Upper lobe of left lung (tissue), 6 donors: ENCODE results near the gene TMEM107. TPM values are rescaled to one million over a fixed set of nuclear protein-coding genes. Genes with fewer than 3 reads are reported as not detected.
A peak's percentile ranks its signal among the peaks of the same experiment; 100 is the strongest.

Experiments used
- ATAC-seq, 2 donors: fragments of 200-7000 bp; cut with Tn5 transposase; one replicate each; pipeline ENCODE4 v1.9.1; 2022; ENCODE audit warnings: mild to moderate bottlenecking in 2 of 2, moderate library complexity in 2 of 2; ENCODE audit not compliant: low FRiP score in 2 of 2
- DNase-seq, 2 donors: peaks; one replicate each; pipeline ENCODE4 v3.0.0-alpha.2; 2019 to 2020
- H3K27ac ChIP-seq, 4 donors: fragments of 200-600 bp; sonication (generic); one replicate each; pipeline ENCODE4 v1.5.1; 2016 to 2019
- H3K27me3 ChIP-seq, 4 donors: fragments of 200-600 bp; sonication (generic); one replicate each; pipeline ENCODE4 v1.5.1; 2017 to 2019
- H3K36me3 ChIP-seq, 4 donors: fragments of 200-600 bp; sonication (generic); one replicate each; pipeline ENCODE4 v1.5.1; 2016 to 2019
- H3K4me1 ChIP-seq, 4 donors: fragments of 200-600 bp; sonication (generic); one replicate each; pipeline ENCODE4 v1.5.1; 2018 to 2019
- H3K4me3 ChIP-seq, 4 donors: fragments of 200-600 bp; sonication (generic); one replicate each; pipeline ENCODE4 v1.5.1; 2017 to 2019; ENCODE audit warnings: mild to moderate bottlenecking in 2 of 4, moderate library complexity in 1 of 4
- H3K9me3 ChIP-seq, 4 donors: fragments of 200-600 bp; sonication (generic); one replicate each; pipeline ENCODE4 v1.5.1; 2018 to 2019
- EP300 ChIP-seq, 4 donors: sonication (generic); formaldehyde crosslinking; IDR thresholded peaks; one replicate each; pipeline ENCODE4 v1.5.1; 2017; ENCODE audit warnings: antibody characterized with exemption in 4 of 4, control low read depth in 2 of 4
- POLR2A ChIP-seq, 4 donors: fragments of 450-650 bp; IDR thresholded peaks; one replicate each; pipeline ENCODE4 v1.5.1; 2016 to 2017; ENCODE audit warnings: antibody characterized with exemption in 4 of 4, mild to moderate bottlenecking in 2 of 4
- POLR2AphosphoS5 ChIP-seq, 2 donors: sonication (generic); formaldehyde crosslinking; IDR thresholded peaks; one replicate each; pipeline ENCODE4 v1.5.1; 2017; ENCODE audit warnings: antibody characterized with exemption in 2 of 2
- WGBS, 2 donors: methylation state at CpG; one replicate each; pipeline ENCODE4 v1.1.5; 2017 to 2018; 5-methylcytosine and 5-hydroxymethylcytosine counted together
- total RNA-seq, 6 donors: library from RNA; depleted of rRNA in 4 of 6; stranded (reverse); fragments of >200 nt in 4 of 6; gene quantifications; one replicate each; pipeline versions ENCODE4 v1.1.0 to v1.2.1, GENCODE V29; 2016 to 2021
- TF ChIP-seq, protein P1 (sequence below), 6 experiments: fragments of 450-650 bp in 4 of 6; fragments of 200-600 bp in 2 of 6; sonication (generic) in 2 of 6; IDR thresholded peaks; one replicate each; pipeline ENCODE4 v1.5.1; 2016 to 2019; ENCODE audit warnings: antibody characterized with exemption in 6 of 6
- donor health status: DM: no; HTN: no; CAD: no; lungs with moderate emphysema.
- donor health status: DM: no; HTN: yes; CAD: no; lungs with severe emphysema.

TMEM107 gene
- total RNA-seq, 6 donors from 2014 or later: 11.5 to 32.5 (median 17.3) TPM

DNA sequence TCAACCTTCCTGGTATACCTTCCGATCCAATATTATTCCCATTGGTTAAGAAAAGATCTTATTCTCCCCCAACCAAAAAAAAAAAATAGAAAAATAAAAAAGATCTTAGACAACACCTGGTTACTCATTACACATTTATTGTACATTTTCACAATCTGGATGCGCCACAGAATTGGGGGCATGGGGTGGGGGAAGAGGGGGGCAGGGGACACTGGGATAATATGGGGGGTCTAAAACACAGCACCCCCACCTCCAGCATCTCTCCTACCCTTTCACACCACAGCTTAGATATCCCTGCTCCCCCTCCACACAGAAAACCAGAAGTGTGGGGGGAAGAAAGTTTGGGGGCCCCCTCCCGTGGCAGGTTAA lies 17.2 kb downstream of the TMEM107 start:
- H3K9me3 ChIP-seq: no peaks in the 10 kb centered on the region
- no peak for DNase-seq
- H3K4me3 ChIP-seq: no peak overlapping the region
- ATAC-seq: no peak
- no peaks in the 10 kb centered on the region for H3K27me3 ChIP-seq
- H3K27ac ChIP-seq: peak overlapping the region in 3 of 4 donors; percentile 43 to 95 (median 80)
- peaks cover 4 to 31% (median 8%) of the 10 kb centered on the region in 4 donors for H3K36me3 ChIP-seq
- TF ChIP-seq, protein P1, sequence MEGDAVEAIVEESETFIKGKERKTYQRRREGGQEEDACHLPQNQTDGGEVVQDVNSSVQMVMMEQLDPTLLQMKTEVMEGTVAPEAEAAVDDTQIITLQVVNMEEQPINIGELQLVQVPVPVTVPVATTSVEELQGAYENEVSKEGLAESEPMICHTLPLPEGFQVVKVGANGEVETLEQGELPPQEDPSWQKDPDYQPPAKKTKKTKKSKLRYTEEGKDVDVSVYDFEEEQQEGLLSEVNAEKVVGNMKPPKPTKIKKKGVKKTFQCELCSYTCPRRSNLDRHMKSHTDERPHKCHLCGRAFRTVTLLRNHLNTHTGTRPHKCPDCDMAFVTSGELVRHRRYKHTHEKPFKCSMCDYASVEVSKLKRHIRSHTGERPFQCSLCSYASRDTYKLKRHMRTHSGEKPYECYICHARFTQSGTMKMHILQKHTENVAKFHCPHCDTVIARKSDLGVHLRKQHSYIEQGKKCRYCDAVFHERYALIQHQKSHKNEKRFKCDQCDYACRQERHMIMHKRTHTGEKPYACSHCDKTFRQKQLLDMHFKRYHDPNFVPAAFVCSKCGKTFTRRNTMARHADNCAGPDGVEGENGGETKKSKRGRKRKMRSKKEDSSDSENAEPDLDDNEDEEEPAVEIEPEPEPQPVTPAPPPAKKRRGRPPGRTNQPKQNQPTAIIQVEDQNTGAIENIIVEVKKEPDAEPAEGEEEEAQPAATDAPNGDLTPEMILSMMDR (IDR thresholded peaks at IDR 0.05): no peak
- TF ChIP-seq POLR2AphosphoS5 (IDR thresholded peaks at IDR 0.05) (no peak), EP300 (IDR thresholded peaks at IDR 0.05) (no peak), POLR2A (IDR thresholded peaks at IDR 0.05) (no peak)
- WGBS, 2 donors: 63 to 65% methylated on average over 3 of the region's 3 CpGs
- peaks cover 33 to 57% (median 42%) of the 10 kb centered on the region in 4 donors for H3K4me1 ChIP-seq

DNA sequence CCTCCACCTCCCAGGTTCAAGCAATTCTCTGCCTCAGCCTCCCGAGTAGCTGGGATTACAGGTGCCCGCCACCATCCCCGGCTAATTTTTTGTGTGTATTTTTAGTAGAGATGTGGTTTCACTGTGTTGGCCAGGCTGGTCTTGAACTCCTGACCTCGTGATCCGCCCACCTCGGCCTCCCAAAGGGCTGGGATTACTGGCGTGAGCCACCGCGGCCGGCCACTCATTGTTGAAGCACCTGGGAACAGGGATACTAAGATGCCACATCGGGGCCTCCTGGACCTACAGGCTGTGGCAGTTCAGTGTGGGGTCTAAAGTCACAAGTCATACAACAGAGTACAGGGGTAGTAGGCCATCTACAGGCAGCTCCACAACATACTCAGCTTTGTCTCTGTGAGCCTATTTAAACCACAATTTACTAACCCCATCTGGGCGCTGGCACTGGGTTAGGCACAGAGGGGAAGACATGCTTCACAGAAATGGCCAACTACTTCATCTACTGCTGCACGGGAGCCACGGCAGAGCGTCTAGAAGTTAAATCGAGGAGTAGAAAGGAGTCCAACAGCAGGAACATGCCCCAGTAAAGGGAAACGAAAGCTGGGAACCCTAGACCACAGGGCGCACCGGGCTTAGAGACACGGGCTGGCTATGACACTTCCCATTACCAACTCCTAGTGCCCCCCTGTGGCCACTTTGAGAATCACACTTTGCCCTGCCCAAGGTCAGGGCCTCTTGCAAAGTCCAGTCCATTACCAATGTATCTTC lies 17.7 kb downstream of the TMEM107 start:
- DNase-seq (peak; percentile 67 to 94), ATAC-seq (peak; percentile 23 to 28)
- H3K27me3 ChIP-seq: no peaks in the 10 kb centered on the region
- 46 to 48% methylated on average over 20 of the region's 20 CpGs for WGBS, 2 donors
- H3K4me3 ChIP-seq: no peak overlapping the region
- TF ChIP-seq EP300 (IDR thresholded peaks at IDR 0.05): no peak
- peak; percentile 27 to 54 for TF ChIP-seq POLR2AphosphoS5 (IDR thresholded peaks at IDR 0.05)
- peak in 1 of 4 donors; percentile 23 for TF ChIP-seq POLR2A (IDR thresholded peaks at IDR 0.05)
- TF ChIP-seq, protein P1 (IDR thresholded peaks at IDR 0.05): peak; percentile 91 to 95 (median 94)
- peaks cover 4 to 31% (median 8%) of the 10 kb centered on the region in 4 donors for H3K36me3 ChIP-seq
- no peaks in the 10 kb centered on the region for H3K9me3 ChIP-seq
- H3K4me1 ChIP-seq: peaks cover 33 to 57% (median 41%) of the 10 kb centered on the region in 4 donors
- peak overlapping the region; percentile 80 to 100 (median 96) for H3K27ac ChIP-seq

DNA sequence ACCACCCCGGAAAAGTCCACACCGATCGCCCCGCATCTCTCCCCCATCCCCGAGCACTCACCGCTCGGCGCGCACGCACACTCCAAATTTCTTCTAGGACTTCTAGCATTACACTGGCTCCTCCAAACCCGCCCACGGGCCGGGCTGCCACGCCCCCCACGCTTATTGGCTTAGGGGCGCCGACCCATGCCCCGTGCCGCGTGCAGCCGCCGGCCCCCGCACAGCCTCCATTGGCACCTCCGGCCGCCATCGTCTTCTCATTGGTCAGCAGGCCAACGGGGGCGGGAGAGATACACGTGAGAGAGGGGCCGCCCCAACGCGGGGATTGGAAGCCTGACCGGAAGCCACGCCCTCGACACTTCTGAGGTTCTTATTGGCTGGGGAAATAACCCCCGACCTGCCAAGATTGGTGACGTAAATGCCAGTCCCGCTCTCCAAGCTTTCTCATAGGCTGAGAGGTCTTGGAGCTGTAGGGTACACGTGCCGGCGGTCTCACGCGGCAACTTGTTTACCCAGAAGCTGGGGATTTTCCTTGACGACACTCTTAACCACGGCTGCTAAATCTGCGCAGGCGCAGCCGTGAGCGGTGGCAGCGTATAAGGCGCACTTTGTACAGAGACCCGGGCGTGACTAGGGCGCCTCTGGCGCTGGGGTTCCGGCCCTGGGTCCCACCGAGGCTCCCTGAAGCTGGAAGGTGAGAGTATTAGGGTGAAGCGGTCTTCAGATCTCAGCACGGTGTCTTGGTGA lies 19.8 kb downstream of the TMEM107 start:
- peak overlapping the region; percentile 98 to 100 (median 99) for H3K27ac ChIP-seq
- ATAC-seq (peak; percentile 73 to 89), DNase-seq (peak; percentile 99 to 100)
- H3K4me1 ChIP-seq: peaks cover 34 to 56% (median 42%) of the 10 kb centered on the region in 4 donors
- peaks cover 9 to 34% (median 13%) of the 10 kb centered on the region in 4 donors for H3K36me3 ChIP-seq
- H3K4me3 ChIP-seq: peak overlapping the region; percentile 63 to 88 (median 80)
- 0 to 1% methylated on average over 21 to 40 of the region's 59 CpGs for WGBS, 2 donors
- TF ChIP-seq POLR2A (IDR thresholded peaks at IDR 0.05): peak; percentile 93 to 100 (median 100)
- peak; percentile 99 to 100 for TF ChIP-seq POLR2AphosphoS5 (IDR thresholded peaks at IDR 0.05)
- TF ChIP-seq EP300 (IDR thresholded peaks at IDR 0.05): peak in 3 of 4 donors; percentile 68 to 91 (median 71)
- TF ChIP-seq, protein P1 (IDR thresholded peaks at IDR 0.05): peak in 3 of 6 experiments; percentile 3 to 28 (median 6)
- no peaks in the 10 kb centered on the region for H3K27me3 ChIP-seq
- no peaks in the 10 kb centered on the region for H3K9me3 ChIP-seq

DNA sequence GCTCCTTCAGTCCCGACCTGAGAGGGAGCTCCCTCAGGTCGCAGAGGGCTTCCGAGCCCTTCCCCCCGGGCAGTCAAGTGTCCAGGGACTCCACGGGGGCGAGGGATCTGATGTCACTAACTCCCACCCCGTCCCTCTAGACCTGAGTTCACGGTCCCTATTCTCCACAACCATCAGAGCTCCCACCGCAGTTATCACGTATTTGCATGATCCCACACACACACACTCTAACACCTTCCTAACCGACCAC lies 20.3 kb downstream of the TMEM107 start:
- Histone ChIP-seq H3K27me3 (no peaks in the 10 kb centered on the region), H3K27ac (peak overlapping the region; percentile 98 to 100 (median 99)), H3K36me3 (peaks cover 9 to 30% (median 10%) of the 10 kb centered on the region in 4 donors), H3K9me3 (no peaks in the 10 kb centered on the region), H3K4me3 (peak overlapping the region; percentile 63 to 88 (median 80)), H3K4me1 (peaks cover 29 to 56% (median 38%) of the 10 kb centered on the region in 4 donors)
- WGBS, 2 donors: 0 to 1% methylated on average over 2 to 11 of the region's 11 CpGs
- ATAC-seq (no peak), DNase-seq (no peak)
- TF ChIP-seq, protein P1 (IDR thresholded peaks at IDR 0.05): no peak
- no peak for TF ChIP-seq POLR2AphosphoS5 (IDR thresholded peaks at IDR 0.05)
- TF ChIP-seq POLR2A (IDR thresholded peaks at IDR 0.05): no peak
- no peak for TF ChIP-seq EP300 (IDR thresholded peaks at IDR 0.05)
